GM21515 (cell line): ENCODE results near the gene ANKRD17.
A peak's percentile ranks its signal among the peaks of the same experiment; 100 is the strongest.

Experiments used
- ATAC-seq: cut with Tn5 transposase; IDR thresholded peaks from one replicate; pipeline ENCODE4 v1.9.1; 2021; ENCODE audit not compliant: unreplicated experiment

Gene ANKRD17

GRCh38 chr4:73066445-73066844 is 192.2 kb downstream of the ANKRD17 start:
- ATAC-seq, result no peak

GRCh38 chr4:73064536-73064935 is 194.1 kb downstream of the ANKRD17 start:
- ATAC-seq, result no peak

- peak; percentile 95 for ATAC-seq
These were observed 203.2 kb downstream of the ANKRD17 start for GRCh38 chr4:73055241-73055897.

GRCh38 chr4:73053974-73054480 is 204.6 kb downstream of the ANKRD17 start:
- ATAC-seq, result no peak

DNA sequence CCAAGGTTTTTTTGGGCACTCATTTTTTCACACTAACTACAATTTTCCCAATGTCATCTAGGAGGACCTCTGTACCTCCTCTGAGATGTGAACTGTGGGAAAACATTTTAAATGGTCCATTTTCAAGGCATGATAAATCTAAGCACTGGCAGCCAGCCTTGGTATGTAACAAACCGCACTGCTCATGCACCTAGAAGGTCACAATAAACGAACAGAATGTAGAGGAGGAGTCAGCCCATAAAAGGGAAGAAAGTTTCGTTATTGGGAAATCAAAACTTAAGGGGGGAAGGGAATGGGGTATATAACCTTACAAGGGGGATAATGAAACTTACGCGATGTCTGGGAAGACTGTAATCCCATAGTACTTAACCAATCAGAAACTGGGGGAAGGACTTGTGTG is 205.5 kb downstream of the ANKRD17 start:
- no peak for ATAC-seq

GRCh38 chr4:73051625-73052024 is 207.0 kb downstream of the ANKRD17 start:
- ATAC-seq, result no peak

DNA sequence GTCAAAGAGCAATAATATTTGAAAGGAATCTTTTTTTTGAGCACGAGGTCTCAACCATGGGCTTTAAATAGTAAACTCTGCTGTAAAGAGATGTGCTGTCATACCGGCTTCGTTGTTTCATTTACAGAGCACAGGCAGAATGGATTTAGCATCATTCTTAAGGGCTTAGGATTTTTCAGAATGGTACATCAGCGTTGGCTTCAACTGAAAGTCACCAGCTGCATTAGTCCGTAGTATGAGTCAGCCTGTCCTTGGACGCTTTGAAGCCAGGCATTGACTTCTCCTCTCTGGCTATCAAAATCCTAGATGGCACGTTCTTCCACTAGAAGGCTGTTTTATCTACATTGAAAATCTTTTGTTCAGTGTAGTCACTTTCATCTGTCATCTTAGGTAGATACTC is 212.7 kb downstream of the ANKRD17 start:
- no peak for ATAC-seq

DNA sequence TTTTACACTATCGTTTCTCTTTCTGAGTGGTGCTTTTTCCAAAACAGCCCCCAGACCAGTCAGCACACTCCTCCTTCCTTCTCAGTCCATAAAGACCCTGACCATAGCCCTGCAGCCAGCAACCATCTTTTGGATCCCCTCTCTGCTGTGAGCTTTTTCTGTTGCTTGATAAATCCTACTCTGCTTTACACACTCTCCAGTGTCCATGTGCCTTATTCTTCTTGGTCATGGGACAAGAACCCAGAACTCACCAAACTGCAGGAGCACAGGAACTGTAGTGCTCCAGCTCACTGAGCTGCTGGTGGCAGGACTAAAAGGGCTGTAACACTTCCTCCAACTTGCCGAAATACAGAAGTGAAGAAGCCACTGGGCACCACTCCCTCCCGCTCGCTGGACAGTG is 221.5 kb downstream of the ANKRD17 start:
- ATAC-seq, result no peak

- no peak for ATAC-seq
These were observed 222.5 kb downstream of the ANKRD17 start for GRCh38 chr4:73036123-73036522.

DNA sequence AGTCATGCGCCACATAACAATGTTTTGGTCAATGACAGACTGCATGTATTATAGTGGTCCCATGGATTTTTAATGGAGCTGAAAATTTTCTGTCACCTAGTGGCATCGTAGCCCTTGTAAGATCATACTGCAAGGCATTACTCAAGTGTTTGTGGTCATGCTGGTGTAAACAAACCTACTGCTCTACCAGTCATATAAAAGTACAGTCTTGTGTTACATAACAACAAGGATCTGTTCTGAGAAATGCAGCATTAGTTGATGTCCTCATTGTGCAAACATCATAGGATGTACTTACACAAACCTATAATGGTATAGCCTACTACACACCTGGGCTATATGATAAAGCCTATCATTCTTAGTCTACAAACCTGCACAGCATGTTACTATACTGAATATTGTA is 223.7 kb downstream of the ANKRD17 start:
- ATAC-seq, result no peak

- no peak for ATAC-seq
These were observed 230.0 kb downstream of the ANKRD17 start for GRCh38 chr4:73028621-73029020.
